Stimulated activated naive CD8-positive, alpha-beta T cell treated with anti-CD3 and anti-CD28 coated beads, Interleukin-15, Interleukin-2, amounts not matched to agents 100 ng/mL and 50 ng/mL, for 24 hours (primary cell): Measurements from ENCODE around the gene PDCD7.
"Not testable (repeated sequence)": the region's sequence is repeated elsewhere in the genome, so short reads cannot be mapped to it uniquely, and the experiment has no call there.

Source experiments
- H3K27ac Mint-ChIP-seq: one replicate; pipeline ENCODE4 v1.8.0; 2021; ENCODE audit warnings: mild to moderate bottlenecking, mixed read lengths
- H3K27me3 Mint-ChIP-seq: one replicate; pipeline ENCODE4 v1.8.0; 2021; ENCODE audit warnings: mixed read lengths
- H3K36me3 Mint-ChIP-seq: one replicate; pipeline ENCODE4 v1.8.0; 2021; ENCODE audit warnings: low read depth, mixed read lengths
- H3K4me1 Mint-ChIP-seq: one replicate; pipeline ENCODE4 v1.8.0; 2021; ENCODE audit warnings: low read depth, mixed read lengths
- H3K4me3 Mint-ChIP-seq: one replicate; pipeline ENCODE4 v1.8.0; 2021; ENCODE audit warnings: mild to moderate bottlenecking, mixed read lengths
- H3K9me3 Mint-ChIP-seq: one replicate; pipeline ENCODE4 v1.8.0; 2021; ENCODE audit warnings: mixed read lengths

Gene PDCD7

DNA sequence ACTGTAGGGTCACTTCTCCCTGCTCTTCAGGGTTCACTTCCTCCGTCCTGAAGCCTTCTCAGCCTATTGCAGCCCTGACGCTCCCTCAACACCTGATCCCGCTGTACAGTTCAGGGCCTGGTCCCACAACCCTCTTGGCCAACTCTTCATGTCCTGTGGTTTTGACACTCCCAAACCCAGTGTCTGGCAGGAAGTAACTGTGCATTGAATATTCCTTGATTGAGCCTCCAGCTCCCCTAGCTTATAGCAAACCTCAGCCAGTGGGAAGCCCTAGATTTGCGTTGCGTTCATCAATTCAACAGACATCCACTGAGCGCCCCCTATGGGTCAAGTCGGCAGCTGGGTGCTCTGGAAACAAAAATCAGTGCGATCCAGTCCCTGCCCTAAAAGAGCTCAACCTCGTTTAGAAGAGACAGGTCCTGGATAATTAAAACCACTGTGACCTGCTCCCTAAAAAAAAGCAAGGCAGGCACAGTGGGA lies 32.2 kb downstream of the PDCD7 start:
- Mint-ChIP-seq H3K9me3 (no peaks in the 10 kb centered on the region), H3K4me1 (no peaks in the 10 kb centered on the region), H3K27me3 (no peaks in the 10 kb centered on the region), H3K4me3 (no peak overlapping the region), H3K36me3 (peaks cover 58% of the 10 kb centered on the region), H3K27ac (no peak overlapping the region)

DNA sequence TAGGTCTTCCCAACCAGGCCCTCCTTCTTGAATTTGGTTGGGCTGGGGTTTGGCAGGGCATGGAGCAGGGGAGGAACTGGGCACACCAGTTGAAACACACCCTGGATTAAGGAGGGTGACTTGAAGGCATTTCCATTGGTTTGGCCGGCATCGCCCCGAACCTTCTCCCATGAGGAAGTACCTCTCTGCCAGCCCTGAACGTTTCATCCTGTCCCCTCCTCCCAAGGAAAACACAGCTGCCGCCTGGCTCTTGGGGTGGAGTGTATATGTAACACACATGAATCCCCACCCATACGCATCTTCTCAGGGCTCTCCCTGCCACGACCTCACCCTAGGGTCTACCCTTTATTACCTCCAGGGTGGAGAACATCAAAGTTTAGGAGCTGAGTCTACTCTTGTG lies 33.2 kb downstream of the PDCD7 start:
- Mint-ChIP-seq H3K27me3 (no peaks in the 10 kb centered on the region), H3K36me3 (peaks cover 53% of the 10 kb centered on the region), H3K9me3 (no peaks in the 10 kb centered on the region), H3K4me1 (no peaks in the 10 kb centered on the region), H3K27ac (no peak overlapping the region), H3K4me3 (no peak overlapping the region)

DNA sequence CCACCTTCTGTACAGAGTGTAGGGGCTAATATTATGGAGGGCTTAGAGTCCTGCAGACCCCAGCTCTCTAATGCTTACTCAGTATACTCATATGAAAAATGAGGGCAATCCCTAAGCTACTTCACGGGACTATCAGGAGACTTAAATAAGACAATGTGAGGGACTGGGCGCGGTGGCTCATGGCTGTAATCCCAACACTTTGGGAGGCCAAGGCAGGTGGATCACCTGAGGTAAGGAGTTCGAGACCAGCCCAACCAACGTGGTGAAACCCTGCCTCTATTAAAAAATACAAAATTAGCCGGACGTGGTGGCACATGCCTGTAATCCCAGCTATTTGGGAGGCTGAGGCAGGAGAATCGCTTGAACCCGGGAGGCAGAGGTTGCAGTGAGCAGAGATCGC lies 33.8 kb downstream of the PDCD7 start:
- peaks cover 53% of the 10 kb centered on the region for H3K36me3 Mint-ChIP-seq
- not testable (repeated sequence) for H3K4me1 Mint-ChIP-seq, H3K9me3 Mint-ChIP-seq, H3K27ac Mint-ChIP-seq, H3K27me3 Mint-ChIP-seq, H3K4me3 Mint-ChIP-seq

DNA sequence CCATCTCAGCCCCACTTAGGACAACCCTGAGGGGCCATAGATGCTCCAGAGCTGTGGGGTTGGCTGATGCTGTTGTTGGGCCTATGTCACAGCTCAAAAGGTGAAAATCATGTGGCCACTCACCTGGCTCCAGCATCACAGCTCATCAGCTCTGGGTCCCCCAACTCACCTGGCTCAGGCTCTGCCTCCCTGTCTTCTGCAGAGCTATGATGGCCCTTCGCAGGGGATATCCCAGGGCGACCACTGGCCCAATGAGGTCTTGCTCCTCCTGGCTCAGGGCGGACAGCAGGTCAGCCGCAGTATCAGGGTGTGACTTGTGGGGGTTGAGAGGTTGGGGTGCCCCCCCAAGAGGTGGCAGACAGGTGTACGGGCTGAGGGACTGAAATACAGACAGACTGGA lies 34.3 kb downstream of the PDCD7 start:
- Mint-ChIP-seq H3K4me3 (no peak overlapping the region), H3K27ac (no peak overlapping the region), H3K4me1 (no peaks in the 10 kb centered on the region), H3K36me3 (peaks cover 50% of the 10 kb centered on the region), H3K9me3 (no peaks in the 10 kb centered on the region), H3K27me3 (no peaks in the 10 kb centered on the region)

DNA sequence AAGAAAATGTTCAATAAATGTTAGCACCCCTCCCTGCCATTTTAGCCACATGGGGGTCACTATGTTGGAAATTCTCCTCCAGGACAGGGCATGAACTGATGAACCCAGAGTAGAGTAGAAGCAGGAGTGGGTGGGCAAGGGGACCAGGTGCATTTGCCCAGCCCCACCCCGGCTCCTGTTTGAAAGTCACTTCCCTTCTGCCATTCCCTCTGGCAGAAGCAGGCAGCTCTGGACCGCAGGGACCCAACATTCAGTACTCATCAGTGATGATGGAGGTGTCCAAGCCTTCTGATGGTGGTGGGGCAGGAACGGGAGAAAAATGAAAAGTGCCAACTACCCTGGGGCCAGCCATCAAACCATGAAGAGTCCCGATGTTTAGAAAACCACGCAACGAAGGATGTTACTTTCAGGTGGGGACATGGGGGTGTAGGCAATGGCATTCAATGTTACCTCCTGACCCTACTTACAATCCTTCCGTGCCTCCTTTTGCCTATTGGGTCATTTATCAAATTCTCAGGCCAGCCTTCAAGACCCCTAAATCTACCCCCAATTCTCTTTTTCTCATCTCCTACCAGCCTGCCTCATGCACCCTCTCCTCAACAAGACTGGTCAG lies 35.9 kb downstream of the PDCD7 start:
- Mint-ChIP-seq H3K4me1 (no peaks in the 10 kb centered on the region), H3K9me3 (no peaks in the 10 kb centered on the region), H3K4me3 (no peak overlapping the region), H3K36me3 (peaks cover 38% of the 10 kb centered on the region), H3K27me3 (no peaks in the 10 kb centered on the region), H3K27ac (no peak overlapping the region)

DNA sequence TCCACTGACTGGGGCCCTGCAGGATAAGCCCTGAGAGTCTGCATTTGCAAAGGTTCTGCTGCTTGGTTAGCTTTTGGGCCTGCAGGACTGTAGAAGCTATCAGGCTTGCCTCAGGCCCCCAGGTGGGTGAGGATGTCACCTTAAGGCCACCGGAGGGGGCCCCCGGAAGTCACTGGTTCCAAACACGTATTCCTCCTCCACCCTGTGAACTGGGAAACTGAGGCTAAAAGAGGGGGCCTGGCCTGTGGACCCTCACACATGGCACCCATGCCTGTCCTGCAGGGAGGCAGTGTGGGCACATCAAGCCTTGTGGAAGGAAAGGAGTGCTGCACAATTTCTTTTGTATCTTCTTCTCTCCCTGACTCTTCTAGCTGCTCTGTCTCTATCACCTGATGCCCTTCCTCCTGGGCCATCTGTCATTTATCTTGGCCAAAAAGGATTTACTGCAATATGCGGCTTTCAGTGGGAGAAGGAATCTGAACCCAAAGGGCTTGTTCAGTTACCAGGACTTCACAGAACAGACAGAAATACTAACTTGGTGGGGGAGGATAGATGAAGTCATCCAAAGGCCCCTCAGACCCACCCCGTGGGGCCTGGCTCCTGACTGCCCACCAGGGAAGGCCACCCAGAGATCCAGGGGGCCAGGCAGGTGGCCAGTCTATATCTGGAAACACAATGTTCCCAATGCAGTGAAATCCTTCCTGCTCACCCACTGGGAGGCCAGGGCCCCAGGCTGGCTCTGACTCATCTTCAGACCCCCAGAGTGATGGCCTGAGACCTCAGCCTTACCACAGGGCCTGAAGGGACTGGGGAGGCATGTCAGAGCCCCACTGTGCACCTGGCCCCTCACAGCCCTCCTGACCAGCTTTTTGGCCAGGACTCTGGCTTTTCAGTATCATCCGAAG lies 36.9 kb downstream of the PDCD7 start:
- Mint-ChIP-seq H3K27ac (no peak overlapping the region), H3K4me1 (no peaks in the 10 kb centered on the region), H3K4me3 (no peak overlapping the region), H3K27me3 (no peaks in the 10 kb centered on the region), H3K36me3 (peaks cover 37% of the 10 kb centered on the region), H3K9me3 (no peaks in the 10 kb centered on the region)

DNA sequence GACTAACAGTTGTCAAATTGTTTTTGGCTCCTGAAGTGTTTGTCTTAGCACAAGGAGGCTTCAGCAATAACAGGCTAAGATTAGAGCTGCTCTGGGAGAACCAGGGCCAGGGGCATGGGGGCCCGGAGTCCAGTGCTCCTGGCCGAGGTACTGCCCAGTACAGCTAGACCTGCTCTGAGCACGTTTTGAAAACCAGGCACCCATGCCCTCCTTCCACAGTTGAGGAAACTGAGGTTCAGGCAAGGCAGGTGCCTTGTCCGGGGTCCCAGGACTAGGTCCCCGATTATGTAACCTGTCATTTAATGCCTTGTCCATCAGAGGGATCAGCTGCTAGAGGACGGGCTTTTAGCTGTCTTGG lies 37.9 kb downstream of the PDCD7 start:
- Mint-ChIP-seq H3K27ac (no peak overlapping the region), H3K4me3 (no peak overlapping the region), H3K27me3 (no peaks in the 10 kb centered on the region), H3K9me3 (no peaks in the 10 kb centered on the region), H3K4me1 (no peaks in the 10 kb centered on the region), H3K36me3 (peaks cover 28% of the 10 kb centered on the region)

DNA sequence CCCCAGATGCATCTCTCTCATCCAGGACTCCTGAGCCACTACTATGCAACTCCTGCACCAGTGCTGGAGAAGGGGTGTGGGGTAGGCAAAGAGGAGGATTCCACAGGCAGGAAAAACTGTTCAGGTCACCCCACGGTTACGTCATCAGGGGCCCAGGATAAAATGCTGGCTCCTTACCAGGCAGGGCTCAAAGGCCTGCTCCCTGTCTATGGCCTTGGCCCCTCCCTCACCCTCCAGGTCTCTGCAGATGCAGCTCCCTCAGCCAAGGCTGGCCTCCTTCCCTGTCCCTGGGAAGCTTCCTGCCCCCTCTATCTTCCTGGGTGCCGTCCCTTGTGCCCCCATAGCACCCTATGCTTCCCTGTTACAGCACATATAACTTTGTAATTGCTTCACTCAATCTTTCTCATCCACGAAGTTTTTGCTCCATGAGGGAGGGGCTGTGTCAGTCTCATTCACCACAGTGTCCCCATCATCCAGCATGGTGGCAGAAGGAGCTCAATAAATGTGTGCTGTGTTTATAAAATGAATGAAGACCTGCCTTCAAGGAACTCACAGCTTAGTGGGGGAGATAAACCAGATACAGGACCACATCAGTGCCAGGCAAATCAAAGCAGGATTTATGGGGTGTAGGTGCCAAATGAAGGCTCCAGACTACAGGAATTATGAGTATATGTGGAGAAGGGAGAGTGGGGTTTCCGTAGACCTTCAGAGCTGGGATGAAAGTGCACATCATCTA lies 38.4 kb downstream of the PDCD7 start:
- Mint-ChIP-seq H3K27me3 (no peaks in the 10 kb centered on the region), H3K27ac (no peak overlapping the region), H3K36me3 (peaks cover 23% of the 10 kb centered on the region), H3K4me3 (no peak overlapping the region), H3K9me3 (no peaks in the 10 kb centered on the region), H3K4me1 (no peaks in the 10 kb centered on the region)

DNA sequence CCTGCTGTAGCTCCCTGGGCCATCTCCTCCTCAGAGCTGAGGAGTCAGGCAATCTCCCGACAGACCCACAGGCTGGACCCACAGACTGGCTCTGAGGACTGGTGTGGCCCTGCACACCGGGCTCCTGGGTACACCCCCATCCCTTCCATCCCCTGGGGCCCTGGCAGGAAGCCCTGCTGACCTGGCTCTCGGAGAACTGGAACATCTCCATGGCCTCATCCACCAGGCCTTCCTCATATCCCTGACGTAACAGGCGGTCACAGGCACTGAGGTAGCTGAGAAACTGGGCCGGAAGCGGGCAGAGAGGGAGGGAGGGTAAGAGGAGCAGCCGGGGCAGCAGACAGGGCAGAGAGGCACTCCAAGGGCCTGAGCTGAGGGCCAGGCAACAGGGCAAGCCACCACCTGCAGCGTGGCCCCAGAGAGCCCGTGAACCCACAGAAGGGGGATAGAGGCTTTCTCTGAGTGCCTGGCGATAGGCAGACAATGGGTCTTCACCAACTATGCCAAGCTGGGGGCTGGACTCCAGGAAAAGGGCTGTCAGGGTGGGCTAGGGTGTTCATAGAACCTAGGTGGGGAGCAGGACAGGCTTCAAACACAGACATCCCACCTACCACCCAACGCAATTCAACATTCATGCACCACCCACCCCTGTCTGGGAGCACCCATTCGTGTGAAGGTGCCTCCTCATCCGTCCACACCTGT lies 39.2 kb downstream of the PDCD7 start:
- Mint-ChIP-seq H3K4me1 (no peaks in the 10 kb centered on the region), H3K4me3 (no peak overlapping the region), H3K27ac (no peak overlapping the region), H3K27me3 (no peaks in the 10 kb centered on the region), H3K9me3 (no peaks in the 10 kb centered on the region), H3K36me3 (peaks cover 22% of the 10 kb centered on the region)

DNA sequence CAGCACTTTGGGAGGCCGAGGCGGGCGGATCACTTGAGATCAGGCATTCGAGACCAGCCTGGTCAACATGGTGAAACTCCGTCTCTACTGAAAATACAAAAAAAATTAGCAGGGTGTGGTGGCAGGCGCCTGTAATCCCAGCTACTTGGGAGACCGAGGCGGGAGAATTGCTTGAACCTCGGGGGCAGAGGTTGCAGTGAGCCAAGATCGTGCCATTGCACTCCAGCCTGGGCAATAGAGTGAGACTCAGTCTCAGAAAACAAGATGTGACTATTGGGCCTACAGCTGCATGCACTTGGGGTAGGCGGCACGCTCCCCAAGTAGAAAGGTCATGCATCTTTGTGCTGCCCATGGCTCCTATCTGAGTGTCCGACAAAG lies 39.8 kb downstream of the PDCD7 start:
- peaks cover 19% of the 10 kb centered on the region for H3K36me3 Mint-ChIP-seq
- H3K4me3 Mint-ChIP-seq, H3K4me1 Mint-ChIP-seq, H3K27ac Mint-ChIP-seq, H3K27me3 Mint-ChIP-seq, H3K9me3 Mint-ChIP-seq: not testable (repeated sequence)

DNA sequence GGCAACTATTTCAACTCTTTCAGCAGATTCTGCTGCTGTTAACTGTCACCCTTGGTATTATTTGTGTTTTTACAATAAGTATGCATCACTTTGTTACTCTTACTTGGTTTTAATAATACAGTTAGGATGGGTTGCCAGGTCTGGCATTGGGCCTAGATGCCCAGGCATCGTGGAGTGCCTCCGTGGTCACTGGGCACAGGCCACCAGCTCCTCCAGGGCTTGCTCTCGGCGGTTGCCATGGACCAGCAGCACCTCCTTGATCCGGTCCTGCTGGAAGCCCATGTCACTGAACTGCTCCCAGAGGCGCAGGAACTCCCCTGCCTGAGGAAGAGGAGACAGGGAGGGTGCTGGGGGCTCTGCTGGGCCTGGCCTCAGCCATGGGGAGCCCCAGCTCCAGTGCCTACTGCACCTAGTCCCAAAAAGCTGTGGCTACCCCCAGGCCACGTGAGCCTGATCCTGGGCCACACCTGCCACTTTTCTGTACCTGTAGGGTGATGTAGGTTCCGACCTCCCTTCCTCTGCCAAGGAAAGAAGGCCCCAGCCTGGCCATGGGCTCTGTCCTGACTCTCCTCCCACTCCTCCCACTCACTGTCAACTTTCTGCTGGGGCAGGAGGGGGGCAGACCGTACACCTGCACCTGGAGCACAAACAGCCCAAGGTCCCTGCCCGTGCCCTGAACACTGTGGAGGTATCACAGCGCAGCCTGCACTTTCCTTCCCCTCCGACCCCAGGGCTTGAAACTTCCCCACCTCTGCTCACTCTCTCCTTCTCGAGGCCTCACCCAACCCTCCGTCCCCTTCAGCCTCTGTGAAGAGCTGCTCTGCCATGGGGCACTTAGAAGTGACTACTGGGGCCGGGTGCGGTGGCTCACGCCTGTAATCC lies 40.5 kb downstream of the PDCD7 start:
- H3K27ac Mint-ChIP-seq: no peak overlapping the region
- H3K4me1 Mint-ChIP-seq: no peaks in the 10 kb centered on the region
- H3K27me3 Mint-ChIP-seq: no peaks in the 10 kb centered on the region
- H3K4me3 Mint-ChIP-seq: no peak overlapping the region
- peaks cover 13% of the 10 kb centered on the region for H3K36me3 Mint-ChIP-seq
- no peaks in the 10 kb centered on the region for H3K9me3 Mint-ChIP-seq

DNA sequence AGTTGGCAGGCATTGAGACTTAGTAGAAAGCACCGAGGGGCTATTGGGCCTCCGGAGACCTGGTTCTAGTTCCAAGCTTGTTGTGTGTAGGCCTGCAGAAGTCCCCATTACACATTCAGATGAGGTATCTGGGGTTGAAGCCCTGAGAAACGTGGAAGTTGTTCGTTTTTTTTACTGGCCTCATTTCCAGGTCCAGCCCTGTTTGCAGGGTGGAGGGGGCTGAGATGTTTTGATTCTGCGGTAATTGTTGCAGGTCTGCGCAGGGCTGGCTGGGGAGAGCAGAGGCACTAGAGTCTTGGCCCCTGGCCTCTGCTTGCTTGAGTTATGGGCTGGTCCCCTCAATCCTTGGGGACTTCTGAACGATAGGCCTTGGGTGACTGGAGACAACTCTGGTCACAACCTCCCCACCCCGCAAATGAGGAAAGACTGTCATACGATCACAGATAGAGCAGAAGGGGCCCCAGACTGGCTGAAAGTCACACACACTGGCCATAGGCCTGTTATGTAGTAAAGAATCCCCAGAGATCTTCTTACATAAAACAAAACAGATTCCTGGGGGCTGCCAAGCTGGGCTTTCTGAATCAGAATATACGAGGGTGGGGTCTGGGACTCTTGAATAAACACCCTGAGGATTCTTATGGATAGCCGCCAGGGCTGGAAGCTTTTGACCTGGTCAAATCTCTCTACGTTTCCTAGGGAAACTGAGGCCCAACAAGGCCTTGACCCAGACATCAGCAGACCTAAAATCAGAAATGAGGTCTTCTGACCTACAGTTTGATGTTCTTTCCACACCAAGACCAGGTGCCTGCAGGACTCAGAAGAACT lies 41.5 kb downstream of the PDCD7 start:
- Mint-ChIP-seq H3K27me3 (no peaks in the 10 kb centered on the region), H3K36me3 (peaks cover 6% of the 10 kb centered on the region), H3K4me1 (no peaks in the 10 kb centered on the region), H3K27ac (no peak overlapping the region), H3K4me3 (no peak overlapping the region), H3K9me3 (no peaks in the 10 kb centered on the region)

DNA sequence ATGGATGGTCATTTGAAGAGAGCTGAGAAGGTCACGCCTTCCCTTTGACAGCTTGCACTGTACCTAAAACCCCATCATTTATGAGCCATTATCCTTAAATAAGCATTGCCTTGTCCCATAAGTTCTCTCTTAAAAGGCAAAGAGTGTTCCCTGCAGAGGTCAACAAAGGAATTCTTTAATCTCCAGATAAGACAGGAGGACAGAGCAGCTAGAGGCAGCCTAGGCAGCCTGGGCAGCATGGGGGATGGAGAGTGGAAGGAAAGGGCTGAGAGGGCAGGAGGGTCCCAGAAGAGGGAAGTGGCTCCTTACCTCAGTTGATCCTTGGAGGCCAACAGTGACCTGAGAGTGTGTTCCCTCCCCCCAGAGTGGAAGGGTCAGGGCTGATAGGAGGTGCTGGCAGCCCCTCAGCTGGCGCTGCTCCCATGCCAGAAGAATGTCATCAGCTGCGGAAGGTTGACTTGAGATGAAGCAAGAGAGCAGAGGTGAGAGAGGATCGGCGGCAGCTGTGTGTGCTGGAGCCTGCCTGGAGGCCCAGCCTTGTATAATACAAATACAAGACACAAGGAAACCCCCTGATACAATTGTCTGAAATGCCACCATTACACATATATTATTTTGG lies 44.3 kb downstream of the PDCD7 start:
- no peak overlapping the region for H3K27ac Mint-ChIP-seq
- no peaks in the 10 kb centered on the region for H3K4me1 Mint-ChIP-seq
- H3K36me3 Mint-ChIP-seq: no peaks in the 10 kb centered on the region
- no peaks in the 10 kb centered on the region for H3K27me3 Mint-ChIP-seq
- H3K4me3 Mint-ChIP-seq: no peak overlapping the region
- no peaks in the 10 kb centered on the region for H3K9me3 Mint-ChIP-seq
